Measurements from ENCODE around the gene THSD4. TPM values are rescaled to one million over a fixed set of nuclear protein-coding genes. Genes with fewer than 3 reads are reported as not detected.

THSD4 gene
- total RNA-seq, 4 donors from 2014 or later, result 16.6 to 25.3 (median 24.1) TPM

DNA sequence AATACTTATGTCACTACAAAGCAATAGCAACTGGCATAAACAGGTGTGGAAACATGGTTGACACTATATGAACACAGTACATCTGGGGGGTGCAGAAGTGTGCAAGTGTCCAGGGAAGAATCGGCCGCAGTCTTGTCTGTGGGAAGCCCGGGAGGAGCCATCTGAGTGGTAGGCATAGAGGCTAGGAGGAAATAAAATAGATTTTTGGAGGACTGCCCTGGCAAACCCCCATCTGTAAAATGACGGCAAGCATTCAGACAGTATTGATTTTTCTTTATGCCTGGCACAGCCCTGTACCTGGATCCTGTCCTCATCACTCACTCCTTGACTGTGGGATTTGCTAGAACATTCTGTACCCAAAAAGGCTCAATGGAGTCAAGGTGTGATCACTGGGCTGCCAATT is 31.3 kb downstream of the THSD4 start:
- Histone ChIP-seq H3K27ac (peak overlapping the region; percentile 7), H3K4me1 (peaks cover 24% of the 10 kb centered on the region), H3K4me3 (no peak overlapping the region), H3K36me3 (no peaks in the 10 kb centered on the region), H3K27me3 (no peaks in the 10 kb centered on the region), H3K9me3 (no peaks in the 10 kb centered on the region)
- DNase-seq (ENCODE audit: low spot score in 2 of 2), result no peak
- TF ChIP-seq, protein P1, sequence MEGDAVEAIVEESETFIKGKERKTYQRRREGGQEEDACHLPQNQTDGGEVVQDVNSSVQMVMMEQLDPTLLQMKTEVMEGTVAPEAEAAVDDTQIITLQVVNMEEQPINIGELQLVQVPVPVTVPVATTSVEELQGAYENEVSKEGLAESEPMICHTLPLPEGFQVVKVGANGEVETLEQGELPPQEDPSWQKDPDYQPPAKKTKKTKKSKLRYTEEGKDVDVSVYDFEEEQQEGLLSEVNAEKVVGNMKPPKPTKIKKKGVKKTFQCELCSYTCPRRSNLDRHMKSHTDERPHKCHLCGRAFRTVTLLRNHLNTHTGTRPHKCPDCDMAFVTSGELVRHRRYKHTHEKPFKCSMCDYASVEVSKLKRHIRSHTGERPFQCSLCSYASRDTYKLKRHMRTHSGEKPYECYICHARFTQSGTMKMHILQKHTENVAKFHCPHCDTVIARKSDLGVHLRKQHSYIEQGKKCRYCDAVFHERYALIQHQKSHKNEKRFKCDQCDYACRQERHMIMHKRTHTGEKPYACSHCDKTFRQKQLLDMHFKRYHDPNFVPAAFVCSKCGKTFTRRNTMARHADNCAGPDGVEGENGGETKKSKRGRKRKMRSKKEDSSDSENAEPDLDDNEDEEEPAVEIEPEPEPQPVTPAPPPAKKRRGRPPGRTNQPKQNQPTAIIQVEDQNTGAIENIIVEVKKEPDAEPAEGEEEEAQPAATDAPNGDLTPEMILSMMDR (IDR thresholded peaks at IDR 0.05), result no peak
- TF ChIP-seq POLR2AphosphoS5 (IDR thresholded peaks at IDR 0.05) (no peak), POLR2A (IDR thresholded peaks at IDR 0.05) (no peak), EP300 (IDR thresholded peaks at IDR 0.05) (no peak)
- 65% methylated on average over 4 of the region's 4 CpGs for WGBS

DNA sequence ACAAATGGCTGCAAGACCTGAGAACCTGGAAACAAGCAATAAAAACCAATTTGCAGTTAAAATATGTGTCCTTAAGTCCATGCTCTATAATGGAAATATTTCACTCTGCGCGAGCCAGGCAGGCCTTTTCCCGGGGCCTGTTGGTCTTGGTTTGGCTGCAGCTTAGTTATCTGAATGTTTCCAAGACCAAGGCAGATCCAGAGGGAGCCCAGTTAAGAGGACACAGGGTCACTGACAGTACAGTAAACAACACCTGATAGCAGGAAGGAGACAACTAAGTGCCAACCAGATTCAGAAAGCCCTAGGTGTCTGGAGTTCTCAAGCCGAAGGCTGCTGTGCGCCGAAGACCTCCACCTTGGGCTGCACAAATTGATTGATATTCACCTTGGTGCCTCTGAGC is 32.8 kb downstream of the THSD4 start:
- H3K4me1 ChIP-seq, result peaks cover 21% of the 10 kb centered on the region
- WGBS, result 96% methylated on average over 6 of the region's 6 CpGs
- DNase-seq (ENCODE audit: low spot score in 2 of 2), result no peak
- TF ChIP-seq, protein P1 (IDR thresholded peaks at IDR 0.05), result no peak
- TF ChIP-seq POLR2A (IDR thresholded peaks at IDR 0.05) (no peak), POLR2AphosphoS5 (IDR thresholded peaks at IDR 0.05) (no peak), EP300 (IDR thresholded peaks at IDR 0.05) (no peak)
- H3K36me3 ChIP-seq, result no peaks in the 10 kb centered on the region
- no peak overlapping the region for H3K4me3 ChIP-seq
- H3K9me3 ChIP-seq, result no peaks in the 10 kb centered on the region
- no peak overlapping the region for H3K27ac ChIP-seq
- no peaks in the 10 kb centered on the region for H3K27me3 ChIP-seq

DNA sequence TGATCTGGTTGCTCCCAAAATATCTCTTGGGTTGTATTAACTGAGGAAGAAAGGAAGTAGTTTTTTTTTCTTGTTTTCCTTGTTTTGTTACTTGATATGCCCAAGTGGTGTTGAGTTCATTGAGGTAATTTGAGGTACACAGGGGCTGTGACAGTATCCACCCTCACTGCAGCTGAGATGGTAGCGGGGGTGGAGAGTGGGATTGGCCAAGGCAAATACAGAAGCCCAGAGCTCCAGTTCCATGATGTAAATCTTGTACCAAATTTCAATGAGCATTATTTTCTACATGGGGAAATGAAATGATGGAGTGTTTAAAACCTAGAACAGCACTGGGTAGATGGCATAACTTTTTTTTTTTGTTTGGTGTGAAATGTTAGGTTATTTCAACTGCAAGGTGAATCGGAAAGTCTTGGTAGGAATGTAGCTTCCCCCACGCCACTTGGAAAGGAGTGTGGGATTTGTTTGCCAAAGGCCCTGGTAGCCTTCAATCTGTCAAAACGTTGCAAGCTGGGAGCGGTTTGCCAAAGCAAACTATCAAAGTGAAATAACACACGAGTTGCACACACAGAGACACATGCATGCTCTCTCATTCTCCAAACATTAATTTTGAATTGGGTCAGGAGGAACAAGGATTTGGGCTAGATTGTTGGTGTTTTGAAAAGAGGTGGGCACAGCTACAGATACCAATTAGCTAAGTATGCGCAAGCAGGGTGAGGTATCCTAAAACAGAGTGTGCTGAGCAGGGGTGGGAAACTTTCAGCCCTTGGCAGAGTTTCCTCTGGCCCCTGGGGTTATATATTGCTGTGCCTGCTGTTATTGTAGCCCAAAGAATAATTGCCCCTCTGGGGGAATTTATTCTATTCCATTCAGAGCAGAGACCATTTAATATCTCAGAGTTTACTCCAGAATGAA is 34.6 kb downstream of the THSD4 start:
- no peak overlapping the region for H3K4me3 ChIP-seq
- no peak for DNase-seq (ENCODE audit: low spot score in 2 of 2)
- H3K27me3 ChIP-seq, result no peaks in the 10 kb centered on the region
- TF ChIP-seq POLR2AphosphoS5 (IDR thresholded peaks at IDR 0.05), result no peak
- no peak for TF ChIP-seq EP300 (IDR thresholded peaks at IDR 0.05)
- TF ChIP-seq POLR2A (IDR thresholded peaks at IDR 0.05), result no peak
- no peaks in the 10 kb centered on the region for H3K36me3 ChIP-seq
- peaks cover 19% of the 10 kb centered on the region for H3K4me1 ChIP-seq
- no peak overlapping the region for H3K27ac ChIP-seq
- no peaks in the 10 kb centered on the region for H3K9me3 ChIP-seq
- 58% methylated on average over 7 of the region's 7 CpGs for WGBS

DNA sequence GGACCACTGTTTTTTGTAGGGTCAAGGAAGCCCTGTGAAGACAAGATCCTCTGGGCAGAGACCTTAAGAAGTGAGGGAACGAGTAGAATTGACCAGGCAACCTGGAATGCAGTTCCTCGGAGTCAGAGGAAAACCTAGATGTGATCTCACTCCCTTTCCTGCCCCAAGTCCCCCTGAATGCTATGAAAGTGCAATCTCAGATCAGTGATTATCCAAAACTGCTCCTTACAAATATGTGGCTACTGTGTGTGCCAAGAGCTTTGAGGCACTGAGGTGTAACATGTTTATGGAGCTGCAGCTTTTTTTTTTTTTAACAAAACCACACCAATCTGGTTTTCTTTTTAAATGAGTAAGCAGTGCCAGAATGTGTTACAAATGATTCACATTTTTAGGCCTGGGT is 35.8 kb downstream of the THSD4 start:
- no peak for TF ChIP-seq POLR2AphosphoS5 (IDR thresholded peaks at IDR 0.05)
- no peak for TF ChIP-seq POLR2A (IDR thresholded peaks at IDR 0.05)
- no peak for TF ChIP-seq EP300 (IDR thresholded peaks at IDR 0.05)
- TF ChIP-seq, protein P1 (IDR thresholded peaks at IDR 0.05), result no peak
- 50% methylated on average over 2 of the region's 2 CpGs for WGBS
- Histone ChIP-seq H3K9me3 (no peaks in the 10 kb centered on the region), H3K4me1 (peaks cover 19% of the 10 kb centered on the region), H3K27me3 (no peaks in the 10 kb centered on the region), H3K27ac (no peak overlapping the region), H3K36me3 (no peaks in the 10 kb centered on the region), H3K4me3 (no peak overlapping the region)
- no peak for DNase-seq (ENCODE audit: low spot score in 2 of 2)

DNA sequence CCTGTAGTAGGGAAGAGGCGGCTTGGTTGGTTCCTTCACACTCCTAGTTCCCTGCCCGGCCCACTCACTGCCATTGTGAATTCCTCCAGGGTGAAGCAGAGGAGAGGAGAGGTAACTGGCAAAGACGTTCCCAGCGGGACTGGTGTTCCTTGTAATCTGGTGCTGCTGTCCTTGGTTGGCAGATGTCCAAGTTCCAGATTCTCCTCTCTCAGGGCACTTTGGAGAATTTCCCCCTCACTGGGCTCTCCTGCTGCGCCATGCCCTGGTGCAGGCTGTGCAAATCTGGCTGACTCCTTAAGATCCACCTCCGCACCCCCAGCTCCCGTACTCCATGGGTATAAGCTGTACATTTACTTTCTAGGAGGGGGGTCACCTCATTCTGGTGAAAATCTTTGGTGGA is 37.3 kb downstream of the THSD4 start:
- no peak for DNase-seq (ENCODE audit: low spot score in 2 of 2)
- no peaks in the 10 kb centered on the region for H3K9me3 ChIP-seq
- H3K4me1 ChIP-seq, result peaks cover 13% of the 10 kb centered on the region
- 83% methylated on average over 7 of the region's 7 CpGs for WGBS
- H3K4me3 ChIP-seq, result no peak overlapping the region
- no peak overlapping the region for H3K27ac ChIP-seq
- H3K27me3 ChIP-seq, result no peaks in the 10 kb centered on the region
- no peak for TF ChIP-seq EP300 (IDR thresholded peaks at IDR 0.05)
- no peak for TF ChIP-seq POLR2A (IDR thresholded peaks at IDR 0.05)
- TF ChIP-seq, protein P1 (IDR thresholded peaks at IDR 0.05), result no peak
- no peak for TF ChIP-seq POLR2AphosphoS5 (IDR thresholded peaks at IDR 0.05)
- H3K36me3 ChIP-seq, result no peaks in the 10 kb centered on the region

Measured in suprapubic skin (tissue), 4 donors.